PC-3 (cell line): ENCODE results near the gene CDK4.

Source experiments
- CTCF ChIP-seq: fragments of 300-600 bp; sonication (generic); conservative IDR thresholded peaks from 2 replicates; pipeline ENCODE4 v1.5.1; 2017; ENCODE audit warnings: antibody characterized with exemption, low read depth, mild to moderate bottlenecking, low read length
- EZH2 ChIP-seq: fragments of 300-600 bp; sonication (generic); IDR thresholded peaks from one replicate; pipeline ENCODE4 v1.6.1; 2017; ENCODE audit warnings: antibody characterized with exemption, mild to moderate bottlenecking, low read length; ENCODE audit not compliant: unreplicated experiment
- EZH2phosphoT487 ChIP-seq: fragments of 300-600 bp; sonication (generic); IDR thresholded peaks from 2 replicates; pipeline ENCODE4 v1.6.1; 2018; ENCODE audit warnings: mild to moderate bottlenecking, antibody characterized with exemption, low read length, borderline replicate concordance

GRCh38 chr12:57698414-57698813 lies 53.7 kb downstream of the CDK4 start:
- TF ChIP-seq CTCF (no peak), EZH2 (no peak), EZH2phosphoT487 (no peak)
